VCaP (cell line): Measurements from ENCODE around the gene CFAP77.

Experiments
- H3K27ac ChIP-seq: fragments of 450-650 bp; 2 replicates; pipeline ENCODE4 v1.5.1; 2017
- TF ChIP-seq, protein P1 (sequence below): fragments of 450-650 bp; conservative IDR thresholded peaks from 2 replicates; pipeline ENCODE4 v1.5.1; 2017; ENCODE audit warnings: mild to moderate bottlenecking, moderate library complexity

The CFAP77 gene

DNA sequence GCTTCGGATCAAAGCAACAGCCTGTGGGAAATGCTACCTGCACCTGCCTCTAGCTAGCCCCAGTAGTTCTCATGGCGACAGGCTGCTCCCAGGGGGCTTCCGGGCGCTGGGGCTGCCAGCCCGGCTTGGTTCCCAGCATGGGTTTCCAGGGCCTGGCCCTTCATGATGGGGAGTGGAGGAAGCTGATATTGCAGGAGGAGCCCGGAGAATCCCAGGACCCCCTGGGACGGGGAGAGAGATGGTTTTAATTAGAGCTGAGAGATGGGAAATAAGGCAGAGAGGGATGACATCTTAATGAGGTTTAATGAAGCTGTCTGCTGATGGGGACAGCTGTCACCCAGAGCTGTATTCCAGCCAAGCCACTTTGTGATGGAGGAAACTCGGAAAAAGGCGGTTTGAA lies 78.6 kb downstream of the CFAP77 start:
- H3K27ac ChIP-seq = no peak overlapping the region
- TF ChIP-seq, protein P1, sequence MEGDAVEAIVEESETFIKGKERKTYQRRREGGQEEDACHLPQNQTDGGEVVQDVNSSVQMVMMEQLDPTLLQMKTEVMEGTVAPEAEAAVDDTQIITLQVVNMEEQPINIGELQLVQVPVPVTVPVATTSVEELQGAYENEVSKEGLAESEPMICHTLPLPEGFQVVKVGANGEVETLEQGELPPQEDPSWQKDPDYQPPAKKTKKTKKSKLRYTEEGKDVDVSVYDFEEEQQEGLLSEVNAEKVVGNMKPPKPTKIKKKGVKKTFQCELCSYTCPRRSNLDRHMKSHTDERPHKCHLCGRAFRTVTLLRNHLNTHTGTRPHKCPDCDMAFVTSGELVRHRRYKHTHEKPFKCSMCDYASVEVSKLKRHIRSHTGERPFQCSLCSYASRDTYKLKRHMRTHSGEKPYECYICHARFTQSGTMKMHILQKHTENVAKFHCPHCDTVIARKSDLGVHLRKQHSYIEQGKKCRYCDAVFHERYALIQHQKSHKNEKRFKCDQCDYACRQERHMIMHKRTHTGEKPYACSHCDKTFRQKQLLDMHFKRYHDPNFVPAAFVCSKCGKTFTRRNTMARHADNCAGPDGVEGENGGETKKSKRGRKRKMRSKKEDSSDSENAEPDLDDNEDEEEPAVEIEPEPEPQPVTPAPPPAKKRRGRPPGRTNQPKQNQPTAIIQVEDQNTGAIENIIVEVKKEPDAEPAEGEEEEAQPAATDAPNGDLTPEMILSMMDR = no peak

DNA sequence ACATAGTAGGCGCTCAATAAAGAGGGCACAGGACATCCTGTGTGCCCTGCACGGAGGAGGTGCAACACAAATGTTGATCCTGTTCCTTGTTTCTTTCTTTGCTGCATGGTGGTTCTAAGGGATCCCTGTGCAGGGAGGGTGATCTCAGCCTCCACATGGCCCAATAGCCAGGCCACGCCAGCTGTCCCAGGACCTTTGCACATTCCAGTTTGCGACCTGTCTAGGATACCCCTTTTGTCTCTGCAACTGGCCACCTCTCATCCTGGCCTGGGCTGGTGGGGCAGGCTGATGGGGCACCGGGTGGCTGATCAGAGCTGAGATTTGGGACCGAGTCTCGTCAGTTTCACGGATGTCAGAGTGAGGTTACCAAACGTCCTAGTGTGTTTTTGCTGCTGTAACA lies 79.5 kb downstream of the CFAP77 start:
- TF ChIP-seq, protein P1 = no peak
- no peak overlapping the region for H3K27ac ChIP-seq

DNA sequence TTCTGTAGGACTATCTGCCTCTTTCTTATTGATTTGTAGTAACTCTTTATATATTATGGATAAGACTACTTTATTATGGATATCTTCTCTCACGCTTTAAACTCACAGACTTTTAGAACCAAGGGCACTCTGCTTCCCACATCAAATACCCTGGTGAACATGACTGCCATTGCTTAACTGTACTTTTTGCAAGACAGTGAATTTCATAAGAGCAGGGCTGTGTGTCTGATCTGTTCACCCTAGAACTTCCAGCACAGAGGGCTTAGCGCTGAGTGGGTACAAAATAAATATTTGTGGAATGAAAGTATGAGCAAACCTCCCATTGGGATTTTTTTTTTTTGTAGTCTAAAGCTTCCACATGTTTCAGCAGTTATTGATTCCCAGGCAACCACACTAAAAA lies 84.8 kb downstream of the CFAP77 start:
- no peak overlapping the region for H3K27ac ChIP-seq
- TF ChIP-seq, protein P1 = no peak

DNA sequence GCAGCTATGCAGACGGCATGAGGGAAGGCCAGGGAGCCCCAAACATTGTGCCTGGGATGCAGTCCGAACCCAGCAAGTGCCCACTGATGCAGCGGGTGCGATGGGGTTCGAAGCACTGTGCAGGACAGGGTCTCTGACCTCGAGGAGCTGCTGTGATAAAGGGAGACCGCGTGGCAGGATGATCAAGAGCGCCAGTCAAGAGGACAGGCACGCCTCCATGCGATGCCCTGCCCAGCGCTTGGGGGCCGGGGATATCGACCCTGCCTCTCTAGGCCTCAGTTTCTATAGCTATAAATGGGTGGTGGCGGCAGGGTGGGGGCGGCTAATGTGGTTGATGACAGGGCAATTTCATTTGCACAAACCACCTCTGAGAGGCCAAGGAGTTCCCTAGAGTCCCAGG lies 87.7 kb downstream of the CFAP77 start:
- TF ChIP-seq, protein P1 = no peak
- no peak overlapping the region for H3K27ac ChIP-seq

DNA sequence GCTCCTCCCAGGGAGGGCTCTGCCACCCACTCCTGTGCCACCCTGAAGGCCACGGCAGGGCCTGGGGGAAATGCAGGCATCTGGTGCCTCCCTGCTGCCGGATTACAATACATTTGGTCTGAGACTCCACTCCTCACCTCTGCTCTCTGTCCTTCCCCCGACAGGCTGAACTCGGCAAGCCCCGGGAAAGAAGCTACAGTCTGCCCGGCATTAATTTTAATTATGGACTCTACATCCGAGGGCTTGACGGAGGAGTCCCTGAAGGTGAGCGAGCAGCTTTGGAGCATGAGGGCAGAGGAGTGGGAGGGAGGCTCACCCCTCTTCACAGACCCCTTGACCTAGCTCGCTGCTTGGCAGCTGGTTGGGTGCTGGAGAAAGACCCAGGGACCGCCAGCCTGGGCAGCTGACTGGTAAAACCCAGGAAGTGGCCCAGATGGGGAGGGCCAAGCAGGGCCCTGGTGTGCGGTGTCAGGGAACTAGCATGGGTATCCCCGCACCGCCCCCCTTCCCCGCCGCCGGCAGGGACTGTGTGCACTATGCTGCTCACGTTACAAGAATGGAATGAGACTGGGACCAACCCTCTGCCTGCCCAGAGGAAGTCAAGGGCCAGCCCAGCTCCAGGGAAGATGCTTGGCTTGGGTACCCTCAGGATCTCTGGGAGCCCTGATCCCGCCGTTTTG lies 88.7 kb downstream of the CFAP77 start:
- H3K27ac ChIP-seq = no peak overlapping the region
- TF ChIP-seq, protein P1 = no peak

DNA sequence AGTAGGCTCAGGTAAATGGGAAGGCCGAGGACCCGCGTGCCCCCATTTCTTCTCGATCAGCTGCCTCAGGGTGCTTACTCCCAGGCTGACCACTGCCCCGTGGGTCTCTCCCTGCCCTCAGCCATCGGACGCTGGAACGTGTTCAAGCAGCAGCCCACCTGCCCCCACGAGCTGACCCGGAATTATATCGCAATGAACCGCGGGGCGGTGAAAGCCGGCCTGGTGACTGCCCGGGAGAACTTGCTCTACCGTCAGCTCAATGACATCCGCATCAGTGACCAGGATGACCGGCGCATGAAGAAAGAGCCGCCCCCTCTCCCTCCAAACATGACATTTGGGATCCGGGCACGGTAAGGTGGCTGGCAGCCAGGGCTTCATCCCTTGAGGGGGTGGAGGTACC lies 89.2 kb downstream of the CFAP77 start:
- no peak overlapping the region for H3K27ac ChIP-seq
- TF ChIP-seq, protein P1 = no peak

DNA sequence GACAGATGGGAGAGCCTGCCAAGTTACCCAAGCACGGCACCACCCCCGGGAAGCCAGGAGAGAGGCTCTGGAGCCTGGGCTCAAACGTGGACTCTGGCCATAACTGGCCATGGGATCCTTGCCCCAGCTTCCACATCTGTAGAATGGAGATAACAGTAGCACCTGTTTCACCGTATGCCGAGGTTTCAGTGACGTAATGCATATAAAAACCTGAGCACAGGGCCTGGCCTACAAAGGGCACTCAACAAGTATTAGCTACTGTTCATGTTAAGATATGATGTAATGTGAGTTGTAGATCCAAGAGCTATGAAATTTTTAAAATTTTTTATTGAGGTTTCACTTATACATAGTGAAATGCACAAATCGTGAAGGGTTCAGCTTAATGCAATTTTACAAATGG lies 90.2 kb downstream of the CFAP77 start:
- TF ChIP-seq, protein P1 = no peak
- H3K27ac ChIP-seq = no peak overlapping the region
